ENCODE results near the gene ELOVL5.

DNA sequence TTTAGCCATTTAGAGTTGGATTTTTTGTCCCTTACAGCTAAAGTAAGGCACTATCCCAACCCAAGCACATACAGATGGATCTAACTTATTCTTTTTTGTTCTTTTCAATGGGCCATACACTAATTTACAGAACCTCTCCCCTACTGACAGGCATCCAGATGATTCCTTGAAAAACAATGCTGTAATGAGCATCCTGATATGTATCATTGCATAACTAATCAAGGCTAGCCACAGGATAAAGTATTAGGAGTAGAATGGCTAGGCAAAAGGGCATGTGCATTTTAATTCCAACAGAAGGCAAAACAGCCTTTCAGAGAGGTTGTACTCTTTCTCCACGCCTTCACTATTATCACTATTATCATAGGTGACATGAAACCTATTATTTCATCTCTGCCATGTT is 54.1 kb downstream of the ELOVL5 start:
- TF ChIP-seq, protein P1, sequence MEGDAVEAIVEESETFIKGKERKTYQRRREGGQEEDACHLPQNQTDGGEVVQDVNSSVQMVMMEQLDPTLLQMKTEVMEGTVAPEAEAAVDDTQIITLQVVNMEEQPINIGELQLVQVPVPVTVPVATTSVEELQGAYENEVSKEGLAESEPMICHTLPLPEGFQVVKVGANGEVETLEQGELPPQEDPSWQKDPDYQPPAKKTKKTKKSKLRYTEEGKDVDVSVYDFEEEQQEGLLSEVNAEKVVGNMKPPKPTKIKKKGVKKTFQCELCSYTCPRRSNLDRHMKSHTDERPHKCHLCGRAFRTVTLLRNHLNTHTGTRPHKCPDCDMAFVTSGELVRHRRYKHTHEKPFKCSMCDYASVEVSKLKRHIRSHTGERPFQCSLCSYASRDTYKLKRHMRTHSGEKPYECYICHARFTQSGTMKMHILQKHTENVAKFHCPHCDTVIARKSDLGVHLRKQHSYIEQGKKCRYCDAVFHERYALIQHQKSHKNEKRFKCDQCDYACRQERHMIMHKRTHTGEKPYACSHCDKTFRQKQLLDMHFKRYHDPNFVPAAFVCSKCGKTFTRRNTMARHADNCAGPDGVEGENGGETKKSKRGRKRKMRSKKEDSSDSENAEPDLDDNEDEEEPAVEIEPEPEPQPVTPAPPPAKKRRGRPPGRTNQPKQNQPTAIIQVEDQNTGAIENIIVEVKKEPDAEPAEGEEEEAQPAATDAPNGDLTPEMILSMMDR (IDR thresholded peaks at IDR 0.05) = no peak
- TF ChIP-seq POLR2A (IDR thresholded peaks at IDR 0.05) = no peak

All from testis (tissue), 2 donors.